DND-41 (cell line): ENCODE data around the gene TYMP.
A peak's percentile ranks its signal among the peaks of the same experiment; 100 is the strongest.

Experiments
- ATAC-seq: fragments of 200-7000 bp; cut with Tn5 transposase; 3 replicates; pipeline ENCODE4 v1.9.1; 2021; ENCODE audit warnings: low read depth; ENCODE audit not compliant: insufficient read depth
- DNase-seq: peaks from one replicate; pipeline ENCODE4 v3.0.0-alpha.2; 2020
- H2AFZ ChIP-seq: 2 replicates; pipeline ENCODE4 v1.6.0; 2012; ENCODE audit warnings: low read depth, low read length
- H3K27ac ChIP-seq: 2 replicates; pipeline ENCODE4 v1.5.1; 2012; ENCODE audit warnings: low read length, inconsistent platforms
- H3K27me3 ChIP-seq: fragments of 200-600 bp; sonication (generic); 2 replicates; pipeline ENCODE4 v1.6.0; 2012; ENCODE audit warnings: low read length, mild to moderate bottlenecking, inconsistent platforms; ENCODE audit not compliant: insufficient read depth, poor library complexity
- H3K36me3 ChIP-seq: 2 replicates; pipeline ENCODE4 v1.5.1; 2012; ENCODE audit warnings: low read length, inconsistent platforms; ENCODE audit not compliant: insufficient read depth
- H3K4me1 ChIP-seq: 2 replicates; pipeline ENCODE4 v1.5.1; 2012; ENCODE audit warnings: mild to moderate bottlenecking, low read length; ENCODE audit not compliant: insufficient read depth
- H3K4me2 ChIP-seq: 2 replicates; pipeline ENCODE4 v1.6.0; 2012; ENCODE audit warnings: mild to moderate bottlenecking, moderate library complexity, low read length, inconsistent platforms; ENCODE audit not compliant: insufficient read depth
- H3K4me3 ChIP-seq, 2 experiments: fragments of 200-600 bp in 1 of 2; shearing (Covaris generic) in 1 of 2; 2 replicates each; pipeline ENCODE4 v1.5.1; 2012 to 2016; ENCODE audit warnings: inconsistent platforms in 2 of 2, low read length in 2 of 2, mild to moderate bottlenecking in 2 of 2, low read depth in 1 of 2, moderate library complexity in 1 of 2
- H3K79me2 ChIP-seq: 2 replicates; pipeline ENCODE4 v1.6.0; 2012; ENCODE audit warnings: low read length, inconsistent platforms; ENCODE audit not compliant: insufficient read depth
- H3K9ac ChIP-seq: 2 replicates; pipeline ENCODE4 v1.6.0; 2012; ENCODE audit warnings: low read depth, mild to moderate bottlenecking, inconsistent platforms, low read length, moderate library complexity
- H3K9me3 ChIP-seq: 2 replicates; pipeline ENCODE4 v1.5.1; 2012; ENCODE audit warnings: low read length, moderate library complexity, mild to moderate bottlenecking, inconsistent platforms; ENCODE audit not compliant: insufficient read depth, severe bottlenecking
- H4K20me1 ChIP-seq: 2 replicates; pipeline ENCODE4 v1.6.0; 2012; ENCODE audit warnings: low read length; ENCODE audit not compliant: insufficient read depth
- EZH2 ChIP-seq: IDR thresholded peaks from 3 replicates; pipeline ENCODE4 v1.6.1; 2012; ENCODE audit warnings: borderline replicate concordance, low read depth, mild to moderate bottlenecking, moderate library complexity, low read length, inconsistent platforms; ENCODE audit not compliant: severe bottlenecking
- TF ChIP-seq, protein P1 (sequence below): IDR thresholded peaks from 2 replicates; pipeline ENCODE4 v1.5.1; 2012; ENCODE audit warnings: borderline replicate concordance, low read length, moderate library complexity, mild to moderate bottlenecking; ENCODE audit not compliant: poor library complexity, severe bottlenecking; ENCODE audit errors: extremely low read depth

The TYMP gene

DNA sequence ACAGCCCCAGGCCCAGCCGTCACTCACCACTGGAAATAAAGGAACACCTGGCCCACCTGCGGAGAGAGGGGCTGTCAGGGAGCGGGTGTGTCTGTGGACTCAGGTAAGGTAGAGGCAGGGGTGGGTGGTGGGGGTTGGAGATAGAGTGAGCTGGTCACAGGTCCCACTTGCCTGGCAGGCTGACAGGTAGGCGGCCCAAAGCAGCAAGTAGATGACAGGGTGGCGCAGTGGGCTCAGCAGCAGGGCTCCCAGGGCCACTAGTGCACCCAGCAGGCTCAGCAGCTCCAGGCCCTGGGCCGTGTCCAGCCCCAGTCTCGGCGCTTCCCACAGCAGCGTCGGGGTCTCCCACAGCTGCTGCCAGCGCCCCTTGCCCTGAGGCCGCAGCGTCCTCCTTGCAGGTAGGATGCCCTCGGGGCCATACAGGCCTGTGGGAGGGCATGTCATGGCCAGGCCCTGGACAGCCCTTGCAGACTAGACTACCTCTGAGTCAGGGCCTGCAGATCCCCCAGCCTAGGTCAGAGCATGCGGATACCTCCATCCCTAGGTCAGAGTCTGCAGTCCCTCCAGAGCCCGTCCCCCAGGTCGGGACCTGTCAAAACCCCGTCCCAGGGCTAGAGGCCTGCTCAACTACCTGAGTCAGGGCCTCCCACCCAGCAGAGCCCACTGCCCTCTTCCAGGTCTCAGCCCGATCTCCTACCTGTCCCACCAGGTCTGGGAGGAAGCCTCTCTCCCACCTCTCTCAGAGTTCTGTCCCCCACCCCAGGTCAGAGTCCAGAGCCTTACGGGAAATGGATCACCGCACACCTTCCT, 23.0 kb downstream of the TYMP start:
- Histone ChIP-seq H3K36me3 (peaks cover 48% of the 10 kb centered on the region), H3K79me2 (peaks cover 65% of the 10 kb centered on the region), H3K9me3 (no peaks in the 10 kb centered on the region), H3K27ac (peak overlapping the region; percentile 97), H4K20me1 (peaks cover 24% of the 10 kb centered on the region), H3K4me3 (peak overlapping the region; percentile 93 to 98), H3K9ac (peak overlapping the region; percentile 87), H3K27me3 (no peaks in the 10 kb centered on the region), H3K4me1 (peaks cover 46% of the 10 kb centered on the region), H2AFZ (peak overlapping the region; percentile 98), H3K4me2 (peak overlapping the region; percentile 99)
- DNase-seq (peak; percentile 29), ATAC-seq (peak; percentile 3; the same call in 2 of the 3 replicates)
- TF ChIP-seq, protein P1, sequence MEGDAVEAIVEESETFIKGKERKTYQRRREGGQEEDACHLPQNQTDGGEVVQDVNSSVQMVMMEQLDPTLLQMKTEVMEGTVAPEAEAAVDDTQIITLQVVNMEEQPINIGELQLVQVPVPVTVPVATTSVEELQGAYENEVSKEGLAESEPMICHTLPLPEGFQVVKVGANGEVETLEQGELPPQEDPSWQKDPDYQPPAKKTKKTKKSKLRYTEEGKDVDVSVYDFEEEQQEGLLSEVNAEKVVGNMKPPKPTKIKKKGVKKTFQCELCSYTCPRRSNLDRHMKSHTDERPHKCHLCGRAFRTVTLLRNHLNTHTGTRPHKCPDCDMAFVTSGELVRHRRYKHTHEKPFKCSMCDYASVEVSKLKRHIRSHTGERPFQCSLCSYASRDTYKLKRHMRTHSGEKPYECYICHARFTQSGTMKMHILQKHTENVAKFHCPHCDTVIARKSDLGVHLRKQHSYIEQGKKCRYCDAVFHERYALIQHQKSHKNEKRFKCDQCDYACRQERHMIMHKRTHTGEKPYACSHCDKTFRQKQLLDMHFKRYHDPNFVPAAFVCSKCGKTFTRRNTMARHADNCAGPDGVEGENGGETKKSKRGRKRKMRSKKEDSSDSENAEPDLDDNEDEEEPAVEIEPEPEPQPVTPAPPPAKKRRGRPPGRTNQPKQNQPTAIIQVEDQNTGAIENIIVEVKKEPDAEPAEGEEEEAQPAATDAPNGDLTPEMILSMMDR, result no peak
- no peak for TF ChIP-seq EZH2

DNA sequence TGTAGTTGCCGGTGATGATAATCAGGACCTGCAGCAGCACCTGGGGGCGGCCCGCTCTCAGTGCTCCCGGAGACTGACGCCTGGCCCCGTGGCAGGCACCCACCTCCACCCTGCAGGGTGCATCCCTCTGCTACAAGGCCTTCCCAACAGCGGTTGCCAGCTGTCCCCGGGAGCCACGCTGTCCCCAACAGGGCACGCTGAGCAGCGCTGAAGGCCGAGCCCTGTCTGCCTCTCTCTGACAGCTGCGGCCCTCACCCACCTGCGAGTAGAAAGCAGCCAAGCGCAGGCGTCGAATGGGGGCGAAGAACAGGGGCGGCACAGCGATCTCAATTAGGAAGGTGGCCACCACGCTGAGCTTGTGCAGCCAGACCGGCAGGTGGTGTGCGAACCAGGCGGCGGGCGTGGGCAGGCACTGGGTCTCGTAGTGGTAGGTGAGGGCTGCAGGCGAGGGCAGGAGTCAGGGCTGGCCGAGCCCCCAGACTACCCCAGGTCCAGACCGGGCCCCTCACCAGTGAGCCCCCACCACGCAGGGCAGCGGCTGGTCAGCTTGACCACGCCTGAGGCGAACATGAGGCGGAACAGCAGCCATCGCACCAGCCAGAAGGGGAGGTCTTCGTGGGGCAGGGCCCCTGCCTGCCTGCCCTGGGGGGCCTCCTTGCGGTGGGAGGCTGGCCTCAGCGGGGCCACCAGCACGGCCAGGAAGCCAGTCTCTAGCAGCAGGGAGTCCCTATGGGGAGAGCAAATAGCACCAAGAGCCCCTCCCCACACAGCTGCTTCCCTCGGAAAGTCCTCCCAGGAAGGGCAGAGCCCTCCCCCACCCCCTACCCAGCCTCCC, 23.8 kb downstream of the TYMP start:
- Histone ChIP-seq H3K79me2 (peaks cover 60% of the 10 kb centered on the region), H4K20me1 (peaks cover 24% of the 10 kb centered on the region), H3K9me3 (no peaks in the 10 kb centered on the region), H2AFZ (no peak overlapping the region), H3K9ac (peak overlapping the region; percentile 87), H3K4me2 (peak overlapping the region; percentile 99), H3K4me3 (peak overlapping the region; percentile 93 to 98; a peak in 3 of 4 replicates), H3K27me3 (no peaks in the 10 kb centered on the region), H3K4me1 (peaks cover 46% of the 10 kb centered on the region), H3K27ac (peak overlapping the region; percentile 97), H3K36me3 (peaks cover 48% of the 10 kb centered on the region)
- DNase-seq, result peak; percentile 30
- TF ChIP-seq EZH2, result no peak
- TF ChIP-seq, protein P1, result no peak
- no peak for ATAC-seq

DNA sequence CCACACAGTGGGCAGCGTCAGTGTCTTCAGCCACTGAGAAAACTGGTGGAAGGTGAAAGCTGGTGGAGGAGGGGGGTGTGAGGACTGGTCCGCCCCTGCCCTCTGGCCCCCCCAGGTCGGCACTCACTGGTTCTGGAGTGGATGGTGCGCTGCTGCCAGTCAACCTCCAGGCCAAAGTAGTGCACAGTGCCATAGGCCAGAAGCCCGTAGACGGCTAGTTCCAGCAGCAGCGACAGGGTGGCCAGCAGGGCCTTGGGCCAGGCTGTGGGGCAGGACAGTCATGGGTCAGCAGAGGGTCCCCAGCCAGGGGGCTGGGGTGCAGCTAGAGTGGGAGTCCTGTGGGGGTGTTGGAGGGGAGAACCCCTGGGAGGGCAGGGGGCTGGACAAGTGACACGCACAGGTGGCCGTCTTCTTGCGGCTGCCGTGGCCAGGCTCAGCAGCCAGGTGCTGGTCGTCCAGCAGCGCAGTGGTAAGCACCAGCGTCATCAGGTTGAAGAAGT, 24.5 kb downstream of the TYMP start:
- Histone ChIP-seq H3K79me2 (peaks cover 53% of the 10 kb centered on the region), H3K4me1 (peaks cover 43% of the 10 kb centered on the region), H3K4me3 (peak overlapping the region in 1 of 2 experiments; percentile 93; a peak in 2 of 4 replicates), H3K27me3 (no peaks in the 10 kb centered on the region), H3K9ac (peak overlapping the region; percentile 87), H3K27ac (peak overlapping the region; percentile 65), H2AFZ (no peak overlapping the region), H3K9me3 (no peaks in the 10 kb centered on the region), H3K36me3 (peaks cover 45% of the 10 kb centered on the region), H3K4me2 (peak overlapping the region; percentile 99), H4K20me1 (peaks cover 24% of the 10 kb centered on the region)
- TF ChIP-seq EZH2, result no peak
- TF ChIP-seq, protein P1, result no peak
- ATAC-seq, result no peak
- DNase-seq, result no peak
